Measurements from ENCODE around the gene TFEB. TPM values are rescaled to one million over a fixed set of nuclear protein-coding genes. Genes with fewer than 3 reads are reported as not detected.

TFEB gene
- total RNA-seq, 3 donors from 2014 or later (not counting 1 experiment from before 2014, with no cell fraction given) = 56.0 to 66.7 (median 66.2) TPM

GRCh38 chr6:41634657-41635056 is 100.8 kb downstream of the TFEB start:
- TF ChIP-seq CTCF (IDR thresholded peaks at IDR 0.05) = no peak
- Histone ChIP-seq H3K27ac (ENCODE audit: low read length) (no peak overlapping the region), H3K36me3 (ENCODE audit: control insufficient read depth, insufficient read depth, low read length) (no peaks in the 10 kb centered on the region), H3K4me3 (ENCODE audit: low read length) (no peak overlapping the region), H3K27me3 (ENCODE audit: control insufficient read depth, insufficient read depth, low read length) (peaks cover 22% of the 10 kb centered on the region), H3K9me3 (ENCODE audit: control insufficient read depth, insufficient read depth, low read length) (no peaks in the 10 kb centered on the region), H3K4me1 (ENCODE audit: control insufficient read depth, insufficient read depth, low read length) (peaks cover 22% of the 10 kb centered on the region)
- 18% methylated on average over 4 of the region's 4 CpGs for WGBS (ENCODE audit: insufficient coverage)
- H3K4me3 Mint-ChIP-seq = no peak overlapping the region
- intact Hi-C loops (cut with micrococcal nuclease) = no loop called here
- peaks cover 0 to 19% of the 10 kb centered on the region in 2 donors for H3K4me1 Mint-ChIP-seq
- no peak overlapping the region for H3K27ac Mint-ChIP-seq
- ATAC-seq (peak in 1 of 3 donors; percentile 20), DNase-seq (no peak)
- H3K27me3 Mint-ChIP-seq (ENCODE audit: low read depth in 2 of 2) = peaks cover 30 to 42% of the 10 kb centered on the region in 2 donors
- H3K9me3 Mint-ChIP-seq = no peaks in the 10 kb centered on the region
- no peaks in the 10 kb centered on the region for H3K36me3 Mint-ChIP-seq

Other genes with a start within 250 kb of the TFEB start
- gene FOXP4, start 189.2 kb downstream of the TFEB start, total RNA-seq = 10 to 100 TPM; 11.2 to 21.1 (median 14.7) TPM
- not detected for gene MDFI, start 97.1 kb downstream of the TFEB start, total RNA-seq
- gene PGC, start 11.8 kb upstream of the TFEB start, total RNA-seq = not detected
- 1 to 10 TPM; 4.5 to 5.7 (median 5.4) TPM for gene FRS3, start 44.3 kb upstream of the TFEB start, total RNA-seq
- gene PRICKLE4, start 45.2 kb upstream of the TFEB start, total RNA-seq = not detected
- gene TOMM6, start 52.1 kb upstream of the TFEB start, total RNA-seq = 100 to 1,000 TPM in 1 of 3 donors, 10 to 100 TPM in 2; 95.0 to 109 (median 96.6) TPM
- 10 to 100 TPM in 2 of 3 donors, 1 to 10 TPM in 1; 6.4 to 15.1 (median 11.5) TPM for gene USP49, start 159.8 kb upstream of the TFEB start, total RNA-seq
- gene MED20, start 185.5 kb upstream of the TFEB start, total RNA-seq = 10 to 100 TPM in 2 of 3 donors, 1 to 10 TPM in 1; 6.4 to 15.2 (median 15.0) TPM
- 10 to 100 TPM in 1 of 3 donors, 1 to 10 TPM in 2; 5.4 to 11.6 (median 5.7) TPM for gene BYSL, start 185.9 kb upstream of the TFEB start, total RNA-seq
- gene CCND3, start 206.2 kb upstream of the TFEB start, total RNA-seq = 100 to 1,000 TPM; 409 to 438 (median 438) TPM

Measured in natural killer cell (primary cell).